Epithelial cell of prostate (primary cell): ENCODE measurements around the gene HOXA4.

Experiments used
- DNase-seq: peaks from one replicate; pipeline ENCODE4 v3.0.0-alpha.2; 2011; ENCODE audit warnings: low read depth, low spot score
- H3K27ac ChIP-seq: fragments of 450-650 bp; 2 replicates; pipeline ENCODE4 v1.5.1; 2017; ENCODE audit warnings: mild to moderate bottlenecking

The HOXA4 gene

GRCh38 chr7:27097686-27098577 is 32.6 kb downstream of the HOXA4 start:
- peak overlapping the region; percentile 95 for H3K27ac ChIP-seq
- DNase-seq, result no peak

GRCh38 chr7:27096768-27097514 is 33.6 kb downstream of the HOXA4 start:
- H3K27ac ChIP-seq, result peak overlapping the region; percentile 95
- DNase-seq, result no peak

- peak within 1 kb of the TSS; percentile 95 for H3K27ac ChIP-seq
- peak; percentile 74 for DNase-seq
Measured at GRCh38 chr7:27095897-27096767, 34.4 kb downstream of the HOXA4 start, which contains the start of gene HOXA1. HOXA1 (minus strand) TSS chr7:27096000; CDS start chr7:27095912, 88 bp downstream.

- H3K27ac ChIP-seq, result peak overlapping the region; percentile 95
- DNase-seq, result no peak
Measured at GRCh38 chr7:27095050-27095896, 35.3 kb downstream of the HOXA4 start.

GRCh38 chr7:27094304-27095049 is 36.1 kb downstream of the HOXA4 start:
- H3K27ac ChIP-seq, result no peak overlapping the region
- no peak for DNase-seq

- no peak overlapping the region for H3K27ac ChIP-seq
- DNase-seq, result no peak
Measured at GRCh38 chr7:27093184-27093895, 37.2 kb downstream of the HOXA4 start.

- no peak for DNase-seq
- H3K27ac ChIP-seq, result no peak overlapping the region
Measured at GRCh38 chr7:27092819-27093110, 37.8 kb downstream of the HOXA4 start.

GRCh38 chr7:27091941-27092818 is 38.4 kb downstream of the HOXA4 start:
- DNase-seq, result no peak
- H3K27ac ChIP-seq, result no peak overlapping the region

GRCh38 chr7:27091105-27091504 is 39.5 kb downstream of the HOXA4 start:
- no peak overlapping the region for H3K27ac ChIP-seq
- DNase-seq, result no peak

GRCh38 chr7:27088002-27088922 is 42.3 kb downstream of the HOXA4 start:
- no peak for DNase-seq
- no peak overlapping the region for H3K27ac ChIP-seq

- no peak for DNase-seq
- H3K27ac ChIP-seq, result no peak overlapping the region
Measured at GRCh38 chr7:27083646-27084045, 46.9 kb downstream of the HOXA4 start.

GRCh38 chr7:27082171-27082570 is 48.4 kb downstream of the HOXA4 start:
- DNase-seq, result no peak
- peak overlapping the region; percentile 79 for H3K27ac ChIP-seq

- peak overlapping the region; percentile 79 for H3K27ac ChIP-seq
- DNase-seq, result no peak
Measured at GRCh38 chr7:27080844-27081436, 49.6 kb downstream of the HOXA4 start.

GRCh38 chr7:27079234-27079975 is 51.2 kb downstream of the HOXA4 start:
- DNase-seq, result no peak
- peak overlapping the region; percentile 79 for H3K27ac ChIP-seq

GRCh38 chr7:27078616-27079233 is 51.8 kb downstream of the HOXA4 start:
- H3K27ac ChIP-seq, result peak overlapping the region; percentile 22
- DNase-seq, result no peak
